ENCODE data around the gene SPON2. TPM values are rescaled to one million over a fixed set of nuclear protein-coding genes. Genes with fewer than 3 reads are reported as not detected.

SPON2 gene
- total and polyA plus RNA-seq, 7 donors, result 4.1 to 18.5 (median 6.8) TPM

DNA sequence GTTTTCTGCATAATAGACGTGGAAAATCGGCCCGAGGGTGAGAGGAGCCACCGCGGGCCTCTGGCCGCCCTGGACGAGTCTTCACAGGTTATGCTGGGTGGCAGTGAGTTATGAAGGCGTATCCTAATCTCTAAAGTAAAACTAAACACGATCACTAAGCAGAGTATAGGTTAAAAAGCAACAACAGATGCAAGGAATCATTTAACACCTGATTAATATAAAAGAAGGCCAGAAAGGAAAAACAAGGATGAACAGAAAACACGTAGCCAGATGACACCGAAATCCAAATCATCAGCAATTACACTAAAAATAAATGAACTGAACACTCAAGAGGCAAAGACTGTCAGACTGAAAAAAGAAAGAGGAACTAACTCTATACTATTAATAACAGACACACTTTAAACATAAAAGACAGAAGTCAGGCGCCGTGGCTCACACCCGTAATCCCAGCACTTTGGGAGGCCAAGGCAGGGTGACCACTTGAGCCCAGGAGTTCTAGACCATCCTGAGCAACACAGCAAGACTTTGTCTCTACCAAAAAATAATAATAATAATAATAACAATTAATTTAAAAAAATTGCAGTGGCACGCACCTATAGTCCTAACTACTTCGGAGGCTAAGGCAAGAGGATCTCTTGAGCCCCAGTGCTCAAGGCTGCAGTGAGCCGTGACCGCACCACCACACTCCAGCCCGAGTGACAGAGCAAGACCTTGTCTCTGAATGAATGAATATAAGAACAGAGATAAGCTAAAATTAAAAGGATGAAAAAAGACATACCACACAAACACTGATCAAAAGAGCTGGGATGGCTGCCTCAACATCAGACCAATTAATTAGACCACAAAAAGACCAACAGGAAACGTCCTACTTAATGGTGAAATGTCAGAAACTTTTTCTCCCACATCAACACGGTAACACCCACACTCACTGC, 46.5 kb upstream of the SPON2 start:
- intact Hi-C loops (cut with DNase I), result no loop called here
- no peak overlapping the region for H3K27ac ChIP-seq
- no peak for ATAC-seq
- 78 to 82% (median 79%) methylated on average over 21 of the region's 21 CpGs for WGBS, 3 donors
- DNase-seq, result no peak
- no peak overlapping the region for H3K4me3 ChIP-seq
- H3K27me3 ChIP-seq (ENCODE audit: insufficient read depth in 3 of 3, low read length in 2 of 3), result no peaks in the 10 kb centered on the region
- H3K9me3 ChIP-seq, result no peaks in the 10 kb centered on the region
- TF ChIP-seq, protein P1, sequence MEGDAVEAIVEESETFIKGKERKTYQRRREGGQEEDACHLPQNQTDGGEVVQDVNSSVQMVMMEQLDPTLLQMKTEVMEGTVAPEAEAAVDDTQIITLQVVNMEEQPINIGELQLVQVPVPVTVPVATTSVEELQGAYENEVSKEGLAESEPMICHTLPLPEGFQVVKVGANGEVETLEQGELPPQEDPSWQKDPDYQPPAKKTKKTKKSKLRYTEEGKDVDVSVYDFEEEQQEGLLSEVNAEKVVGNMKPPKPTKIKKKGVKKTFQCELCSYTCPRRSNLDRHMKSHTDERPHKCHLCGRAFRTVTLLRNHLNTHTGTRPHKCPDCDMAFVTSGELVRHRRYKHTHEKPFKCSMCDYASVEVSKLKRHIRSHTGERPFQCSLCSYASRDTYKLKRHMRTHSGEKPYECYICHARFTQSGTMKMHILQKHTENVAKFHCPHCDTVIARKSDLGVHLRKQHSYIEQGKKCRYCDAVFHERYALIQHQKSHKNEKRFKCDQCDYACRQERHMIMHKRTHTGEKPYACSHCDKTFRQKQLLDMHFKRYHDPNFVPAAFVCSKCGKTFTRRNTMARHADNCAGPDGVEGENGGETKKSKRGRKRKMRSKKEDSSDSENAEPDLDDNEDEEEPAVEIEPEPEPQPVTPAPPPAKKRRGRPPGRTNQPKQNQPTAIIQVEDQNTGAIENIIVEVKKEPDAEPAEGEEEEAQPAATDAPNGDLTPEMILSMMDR (IDR thresholded peaks at IDR 0.05), result no peak
- no peaks in the 10 kb centered on the region for H3K4me1 ChIP-seq
- peaks cover 0 to 79% of the 10 kb centered on the region in 2 donors for H3K36me3 ChIP-seq (ENCODE audit: insufficient read depth in 1 of 2, low read depth in 1 of 2)

- H3K27me3 ChIP-seq (ENCODE audit: insufficient read depth in 3 of 3, low read length in 2 of 3), result no peaks in the 10 kb centered on the region
- WGBS, 3 donors, result 95 to 97% (median 96%) methylated on average over 27 of the region's 27 CpGs
- DNase-seq (no peak), ATAC-seq (no peak)
- TF ChIP-seq, protein P1 (IDR thresholded peaks at IDR 0.05), result no peak
- H3K36me3 ChIP-seq (ENCODE audit: insufficient read depth in 1 of 2, low read depth in 1 of 2), result peaks cover 0 to 82% of the 10 kb centered on the region in 2 donors
- no peaks in the 10 kb centered on the region for H3K9me3 ChIP-seq
- H3K4me3 ChIP-seq, result no peak overlapping the region
- no peaks in the 10 kb centered on the region for H3K4me1 ChIP-seq
- intact Hi-C loops (cut with DNase I), result no loop called here
- H3K27ac ChIP-seq, result no peak overlapping the region
Observed at GRCh38 chr4:1217366-1217765, 45.0 kb upstream of the SPON2 start.

DNA sequence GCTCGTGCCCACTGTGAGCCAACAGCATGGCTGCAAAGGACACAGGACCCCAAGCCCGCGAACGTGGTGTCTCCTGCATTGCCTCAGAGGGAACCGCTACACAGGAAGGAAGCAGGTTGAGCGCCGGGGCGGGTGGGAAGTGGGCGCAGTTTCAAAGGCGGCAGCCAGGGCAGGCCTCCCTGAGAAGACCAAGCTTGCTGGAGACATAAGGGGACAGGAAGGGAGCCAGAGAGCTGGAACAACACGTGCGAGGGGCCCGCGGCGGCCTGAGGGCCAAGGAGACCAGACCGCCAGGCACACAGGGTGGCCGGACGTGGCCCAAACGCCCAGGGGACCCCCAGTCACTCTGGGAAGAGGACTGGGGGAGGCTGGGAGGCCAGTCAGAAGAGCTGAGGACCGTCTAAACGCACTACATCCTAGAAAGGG, 44.5 kb upstream of the SPON2 start:
- Histone ChIP-seq H3K4me3 (no peak overlapping the region), H3K27ac (no peak overlapping the region), H3K4me1 (peaks cover 1% of the 10 kb centered on the region), H3K27me3 (ENCODE audit: insufficient read depth in 3 of 3, low read length in 2 of 3) (no peaks in the 10 kb centered on the region), H3K36me3 (ENCODE audit: insufficient read depth in 1 of 2, low read depth in 1 of 2) (peaks cover 0 to 83% of the 10 kb centered on the region in 2 donors), H3K9me3 (no peaks in the 10 kb centered on the region)
- 67 to 78% (median 75%) methylated on average over 17 to 21 of the region's 21 CpGs for WGBS, 3 donors
- intact Hi-C loops (cut with DNase I), result no loop called here
- peak in 1 of 4 donors; percentile 14 for ATAC-seq
- DNase-seq, result peak in 1 of 2 donors; percentile 36
- TF ChIP-seq, protein P1 (IDR thresholded peaks at IDR 0.05), result no peak

- TF ChIP-seq, protein P1 (IDR thresholded peaks at IDR 0.05), result no peak
- DNase-seq (no peak), ATAC-seq (no peak)
- Histone ChIP-seq H3K36me3 (ENCODE audit: insufficient read depth in 1 of 2, low read depth in 1 of 2) (peaks cover 0 to 82% of the 10 kb centered on the region in 2 donors), H3K9me3 (no peaks in the 10 kb centered on the region), H3K4me1 (peaks cover 9% of the 10 kb centered on the region), H3K27ac (no peak overlapping the region), H3K4me3 (no peak overlapping the region), H3K27me3 (ENCODE audit: insufficient read depth in 3 of 3, low read length in 2 of 3) (no peaks in the 10 kb centered on the region)
- intact Hi-C loops (cut with DNase I), result no loop called here
- 93 to 95% (median 94%) methylated on average over 34 of the region's 34 CpGs for WGBS, 3 donors
Observed at GRCh38 chr4:1216076-1216614, 43.8 kb upstream of the SPON2 start.

Data from psoas muscle (tissue), 8 donors.